ENCODE measurements around the gene TIAL1.
"Not testable (repeated sequence)": the region's sequence is repeated elsewhere in the genome, so short reads cannot be mapped to it uniquely, and the experiment has no call there.

DNA sequence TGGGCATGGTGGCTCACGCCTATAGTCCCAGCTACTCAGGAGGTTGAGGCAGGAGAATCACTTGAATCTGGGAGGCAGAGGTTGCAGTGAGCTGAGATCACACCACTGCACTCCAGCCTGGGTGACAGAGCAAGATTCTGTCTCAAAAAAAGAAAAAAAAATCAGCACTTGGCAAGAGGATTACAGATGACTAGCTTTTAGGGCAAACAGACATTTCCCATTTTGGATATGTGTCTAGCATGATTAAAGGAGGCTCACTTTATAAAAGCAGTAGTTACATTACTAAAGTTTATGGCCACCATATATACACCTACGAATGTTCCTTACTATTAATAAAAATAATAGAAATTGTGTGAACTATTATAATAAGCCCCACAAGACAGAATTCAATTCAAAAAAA, 40.7 kb downstream of the TIAL1 start:
- TF ChIP-seq, protein P1, sequence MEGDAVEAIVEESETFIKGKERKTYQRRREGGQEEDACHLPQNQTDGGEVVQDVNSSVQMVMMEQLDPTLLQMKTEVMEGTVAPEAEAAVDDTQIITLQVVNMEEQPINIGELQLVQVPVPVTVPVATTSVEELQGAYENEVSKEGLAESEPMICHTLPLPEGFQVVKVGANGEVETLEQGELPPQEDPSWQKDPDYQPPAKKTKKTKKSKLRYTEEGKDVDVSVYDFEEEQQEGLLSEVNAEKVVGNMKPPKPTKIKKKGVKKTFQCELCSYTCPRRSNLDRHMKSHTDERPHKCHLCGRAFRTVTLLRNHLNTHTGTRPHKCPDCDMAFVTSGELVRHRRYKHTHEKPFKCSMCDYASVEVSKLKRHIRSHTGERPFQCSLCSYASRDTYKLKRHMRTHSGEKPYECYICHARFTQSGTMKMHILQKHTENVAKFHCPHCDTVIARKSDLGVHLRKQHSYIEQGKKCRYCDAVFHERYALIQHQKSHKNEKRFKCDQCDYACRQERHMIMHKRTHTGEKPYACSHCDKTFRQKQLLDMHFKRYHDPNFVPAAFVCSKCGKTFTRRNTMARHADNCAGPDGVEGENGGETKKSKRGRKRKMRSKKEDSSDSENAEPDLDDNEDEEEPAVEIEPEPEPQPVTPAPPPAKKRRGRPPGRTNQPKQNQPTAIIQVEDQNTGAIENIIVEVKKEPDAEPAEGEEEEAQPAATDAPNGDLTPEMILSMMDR (conservative IDR thresholded peaks at IDR 0.05) = not testable (repeated sequence)
- not testable (repeated sequence) for TF ChIP-seq EZH2 (IDR thresholded peaks at IDR 0.05; ENCODE audit: low read depth)
